ENCODE measurements around the gene RASGRF1.
"Not testable (repeated sequence)": the region's sequence is repeated elsewhere in the genome, so short reads cannot be mapped to it uniquely, and the experiment has no call there.

The RASGRF1 gene

DNA sequence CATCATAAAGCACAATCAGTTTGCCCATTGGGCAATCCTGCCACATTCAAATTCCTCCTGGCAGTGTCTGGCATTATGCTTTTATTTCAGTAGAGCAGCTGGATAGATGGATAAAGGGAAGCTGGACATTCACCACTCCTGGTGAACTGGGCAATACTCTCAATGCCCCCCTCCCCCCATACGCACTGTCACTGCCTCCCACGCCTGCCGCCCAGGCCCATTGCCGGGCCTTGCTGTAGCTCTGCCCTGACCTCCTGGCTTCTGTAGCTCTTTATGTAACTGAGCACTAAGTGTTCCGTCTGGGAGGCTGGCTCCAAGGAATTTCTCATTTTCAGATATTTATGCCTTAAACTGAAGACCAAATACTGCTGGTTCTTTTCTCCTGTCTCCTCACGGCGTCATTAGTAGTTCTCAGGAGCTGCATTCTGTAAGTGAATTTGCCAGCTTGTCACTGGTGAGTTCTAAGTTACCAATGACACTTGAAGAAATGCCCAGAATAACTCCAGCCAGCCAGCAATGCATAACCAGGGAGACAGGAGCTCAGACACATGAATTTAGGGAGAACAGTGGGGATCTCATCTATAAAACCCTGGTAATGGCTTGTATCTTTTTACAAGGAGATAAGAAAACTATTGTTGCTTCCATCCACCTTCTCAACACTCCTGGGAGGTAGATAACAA is 25.5 kb upstream of the RASGRF1 start:
- no peak for DNase-seq
- H3K9me3 Mint-ChIP-seq, result no peaks in the 10 kb centered on the region
- H3K4me3 Mint-ChIP-seq, result no peak overlapping the region
- peaks cover 30% of the 10 kb centered on the region for H3K27me3 Mint-ChIP-seq
- no peak overlapping the region for H3K27ac Mint-ChIP-seq
- H3K36me3 Mint-ChIP-seq (ENCODE audit: low read depth), result no peaks in the 10 kb centered on the region
- no peaks in the 10 kb centered on the region for H3K4me1 Mint-ChIP-seq (ENCODE audit: low read depth)

GRCh38 chr15:79113831-79114230 is 23.3 kb upstream of the RASGRF1 start:
- no peak overlapping the region for H3K4me3 Mint-ChIP-seq
- no peak overlapping the region for H3K27ac Mint-ChIP-seq
- H3K36me3 Mint-ChIP-seq (ENCODE audit: low read depth), result no peaks in the 10 kb centered on the region
- H3K9me3 Mint-ChIP-seq, result no peaks in the 10 kb centered on the region
- H3K27me3 Mint-ChIP-seq, result peaks cover 44% of the 10 kb centered on the region
- H3K4me1 Mint-ChIP-seq (ENCODE audit: low read depth), result no peaks in the 10 kb centered on the region
- no peak for DNase-seq

GRCh38 chr15:79111404-79111803 is 20.8 kb upstream of the RASGRF1 start:
- not testable (repeated sequence) for H3K9me3 Mint-ChIP-seq; DNase-seq; H3K36me3 Mint-ChIP-seq (ENCODE audit: low read depth); H3K27ac Mint-ChIP-seq; H3K4me3 Mint-ChIP-seq
- H3K27me3 Mint-ChIP-seq, result peaks cover 56% of the 10 kb centered on the region
- peaks cover 11% of the 10 kb centered on the region for H3K4me1 Mint-ChIP-seq (ENCODE audit: low read depth)

GRCh38 chr15:79105141-79105540 is 14.6 kb upstream of the RASGRF1 start:
- Mint-ChIP-seq H3K4me1 (ENCODE audit: low read depth) (peaks cover 16% of the 10 kb centered on the region), H3K27ac (no peak overlapping the region), H3K4me3 (no peak overlapping the region), H3K9me3 (no peaks in the 10 kb centered on the region), H3K27me3 (peaks cover 80% of the 10 kb centered on the region), H3K36me3 (ENCODE audit: low read depth) (no peaks in the 10 kb centered on the region)
- DNase-seq, result no peak

DNA sequence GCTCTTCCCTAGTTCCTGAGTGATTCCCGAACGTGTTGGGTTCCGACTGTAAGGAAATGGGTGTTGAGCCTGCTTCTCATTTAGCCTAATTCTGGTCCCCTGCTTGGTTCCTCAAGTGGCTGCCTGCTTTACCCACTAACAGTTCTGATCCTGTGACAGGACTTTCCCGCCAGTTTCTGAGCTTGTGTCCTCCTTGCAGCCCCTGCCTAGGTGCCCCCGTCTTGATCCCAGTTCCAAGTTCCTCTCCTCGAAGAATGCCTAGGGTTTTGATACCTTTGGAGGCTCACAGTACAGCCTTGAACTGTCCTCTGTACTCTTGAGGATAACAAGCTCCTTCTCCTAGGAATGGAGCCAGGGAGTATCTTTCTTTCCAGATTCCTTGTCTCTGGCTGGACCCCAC is 12.0 kb upstream of the RASGRF1 start:
- no peak for DNase-seq
- H3K36me3 Mint-ChIP-seq (ENCODE audit: low read depth), result no peaks in the 10 kb centered on the region
- H3K4me1 Mint-ChIP-seq (ENCODE audit: low read depth), result peaks cover 16% of the 10 kb centered on the region
- H3K27me3 Mint-ChIP-seq, result peaks cover 80% of the 10 kb centered on the region
- H3K4me3 Mint-ChIP-seq, result no peak overlapping the region
- H3K27ac Mint-ChIP-seq, result no peak overlapping the region
- no peaks in the 10 kb centered on the region for H3K9me3 Mint-ChIP-seq

DNA sequence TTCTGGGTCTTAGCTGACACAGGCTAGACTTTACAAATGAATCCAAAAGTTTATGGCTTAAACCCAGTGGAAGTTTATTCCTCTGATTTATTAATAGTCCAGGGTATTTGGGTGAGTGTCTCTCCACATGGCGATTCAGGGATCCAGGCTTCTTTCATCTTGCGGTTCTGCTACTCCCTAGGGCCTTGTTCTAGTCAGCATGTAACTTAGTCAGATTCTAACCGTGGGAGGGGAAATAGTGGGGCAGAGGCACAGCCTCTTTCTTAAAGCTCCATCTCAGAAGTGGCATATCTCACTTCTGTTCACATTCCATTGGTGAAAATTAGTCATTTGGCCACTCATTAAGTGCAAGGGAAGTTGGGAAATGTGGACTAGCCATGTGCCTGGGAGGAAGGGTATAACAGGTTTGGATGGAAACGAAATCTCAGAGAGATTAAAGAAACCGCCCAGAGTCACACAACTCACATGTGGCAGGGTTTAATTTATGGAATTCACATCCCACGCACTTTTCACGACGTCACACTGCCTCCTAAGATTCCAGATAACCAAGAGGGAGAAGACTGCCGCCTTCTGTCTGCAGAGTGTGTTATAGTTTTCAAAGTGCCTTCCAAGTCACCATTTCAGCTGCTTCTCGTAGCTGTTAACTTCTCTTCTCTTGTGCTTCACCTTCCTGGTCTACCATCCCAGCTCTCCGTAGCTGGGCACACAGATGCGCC is 11.4 kb upstream of the RASGRF1 start:
- Mint-ChIP-seq H3K27ac (no peak overlapping the region), H3K4me3 (no peak overlapping the region), H3K4me1 (ENCODE audit: low read depth) (peaks cover 11% of the 10 kb centered on the region), H3K9me3 (no peaks in the 10 kb centered on the region), H3K27me3 (peaks cover 79% of the 10 kb centered on the region), H3K36me3 (ENCODE audit: low read depth) (no peaks in the 10 kb centered on the region)
- no peak for DNase-seq

- Mint-ChIP-seq H3K9me3 (no peaks in the 10 kb centered on the region), H3K27ac (no peak overlapping the region), H3K36me3 (ENCODE audit: low read depth) (no peaks in the 10 kb centered on the region), H3K4me1 (ENCODE audit: low read depth) (no peaks in the 10 kb centered on the region), H3K27me3 (peaks cover 71% of the 10 kb centered on the region), H3K4me3 (no peak overlapping the region)
- no peak for DNase-seq
Observed at GRCh38 chr15:79099692-79100091, 9.1 kb upstream of the RASGRF1 start.

GRCh38 chr15:79094611-79095021 is 4.0 kb upstream of the RASGRF1 start:
- DNase-seq, result no peak
- no peak overlapping the region for H3K27ac Mint-ChIP-seq
- no peaks in the 10 kb centered on the region for H3K36me3 Mint-ChIP-seq (ENCODE audit: low read depth)
- H3K9me3 Mint-ChIP-seq, result no peaks in the 10 kb centered on the region
- peaks cover 9% of the 10 kb centered on the region for H3K4me1 Mint-ChIP-seq (ENCODE audit: low read depth)
- H3K4me3 Mint-ChIP-seq, result no peak overlapping the region
- H3K27me3 Mint-ChIP-seq, result peaks cover 63% of the 10 kb centered on the region

DNA sequence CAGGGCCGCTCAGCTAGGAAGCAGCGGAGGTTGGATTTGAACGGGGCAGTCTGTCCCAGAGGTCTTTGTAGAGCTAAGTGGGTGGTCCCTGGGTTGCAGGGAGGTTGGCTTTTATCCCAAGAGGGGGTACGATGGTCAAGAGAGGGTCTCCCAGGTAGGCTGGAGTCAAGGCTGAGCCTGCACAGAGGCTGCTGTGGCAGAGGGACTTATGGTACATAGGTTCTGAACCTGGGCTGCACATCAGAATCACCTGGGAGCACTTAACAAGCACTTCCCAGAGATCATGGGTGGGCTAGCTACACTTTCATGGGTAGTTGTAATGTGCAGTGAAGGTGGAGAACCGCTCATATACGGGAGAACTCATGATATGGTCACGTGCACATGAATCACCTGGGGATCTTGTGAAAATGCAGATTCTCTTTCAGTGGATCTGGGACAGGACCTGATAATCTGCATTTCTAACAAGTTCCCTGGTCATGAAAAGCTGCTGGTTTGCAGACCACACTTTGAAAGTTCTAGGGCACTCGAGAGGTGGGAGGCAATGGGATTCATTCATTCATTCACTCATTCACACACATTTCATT is 2.9 kb upstream of the RASGRF1 start:
- no peak for DNase-seq
- Mint-ChIP-seq H3K27ac (no peak overlapping the region), H3K4me3 (no peak overlapping the region), H3K36me3 (ENCODE audit: low read depth) (no peaks in the 10 kb centered on the region), H3K27me3 (peaks cover 69% of the 10 kb centered on the region), H3K4me1 (ENCODE audit: low read depth) (peaks cover 9% of the 10 kb centered on the region), H3K9me3 (no peaks in the 10 kb centered on the region)

GRCh38 chr15:79092382-79092781 is 1.8 kb upstream of the RASGRF1 start:
- Mint-ChIP-seq H3K4me3 (no peak overlapping the region), H3K27ac (no peak overlapping the region), H3K27me3 (peaks cover 75% of the 10 kb centered on the region), H3K36me3 (ENCODE audit: low read depth) (no peaks in the 10 kb centered on the region), H3K9me3 (no peaks in the 10 kb centered on the region), H3K4me1 (ENCODE audit: low read depth) (peaks cover 9% of the 10 kb centered on the region)
- no peak for DNase-seq

DNA sequence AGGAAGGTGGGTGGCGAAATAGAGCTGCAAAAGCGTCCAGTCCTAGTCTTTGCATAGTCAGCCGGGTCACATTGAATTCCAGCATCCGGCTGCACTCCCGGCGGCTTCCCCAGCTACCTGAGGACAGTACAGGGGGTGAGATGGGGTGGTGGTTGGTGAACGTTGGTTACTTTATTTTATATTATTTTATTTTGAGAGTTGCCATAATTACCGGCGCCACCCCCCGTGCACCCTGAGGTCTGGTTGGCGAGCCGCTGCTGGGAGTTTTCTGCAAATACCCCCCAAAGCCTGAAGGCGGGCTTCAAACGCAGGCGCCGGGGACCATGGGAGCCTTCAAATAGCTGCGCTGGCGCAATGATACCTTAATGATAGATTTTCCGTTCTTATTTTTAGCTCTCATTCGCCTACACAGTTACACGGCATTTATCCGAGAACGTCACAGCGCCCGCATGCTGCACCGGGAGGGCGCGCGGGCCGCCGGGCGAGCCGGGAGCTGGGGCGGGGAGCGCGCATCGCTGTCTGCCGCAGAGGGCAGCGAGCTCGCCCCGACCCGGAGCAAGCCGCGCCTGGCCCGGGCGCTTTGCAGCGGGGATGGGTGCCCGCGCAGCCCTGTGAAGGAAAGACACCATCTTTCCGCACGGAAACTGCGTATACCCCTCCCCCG is 756 bp upstream of the RASGRF1 start:
- peak; percentile 51 for DNase-seq
- Mint-ChIP-seq H3K27ac (no peak overlapping the region), H3K4me3 (peak overlapping the region; percentile 29), H3K4me1 (ENCODE audit: low read depth) (peaks cover 9% of the 10 kb centered on the region), H3K36me3 (ENCODE audit: low read depth) (no peaks in the 10 kb centered on the region), H3K9me3 (no peaks in the 10 kb centered on the region), H3K27me3 (peaks cover 78% of the 10 kb centered on the region)

DNA sequence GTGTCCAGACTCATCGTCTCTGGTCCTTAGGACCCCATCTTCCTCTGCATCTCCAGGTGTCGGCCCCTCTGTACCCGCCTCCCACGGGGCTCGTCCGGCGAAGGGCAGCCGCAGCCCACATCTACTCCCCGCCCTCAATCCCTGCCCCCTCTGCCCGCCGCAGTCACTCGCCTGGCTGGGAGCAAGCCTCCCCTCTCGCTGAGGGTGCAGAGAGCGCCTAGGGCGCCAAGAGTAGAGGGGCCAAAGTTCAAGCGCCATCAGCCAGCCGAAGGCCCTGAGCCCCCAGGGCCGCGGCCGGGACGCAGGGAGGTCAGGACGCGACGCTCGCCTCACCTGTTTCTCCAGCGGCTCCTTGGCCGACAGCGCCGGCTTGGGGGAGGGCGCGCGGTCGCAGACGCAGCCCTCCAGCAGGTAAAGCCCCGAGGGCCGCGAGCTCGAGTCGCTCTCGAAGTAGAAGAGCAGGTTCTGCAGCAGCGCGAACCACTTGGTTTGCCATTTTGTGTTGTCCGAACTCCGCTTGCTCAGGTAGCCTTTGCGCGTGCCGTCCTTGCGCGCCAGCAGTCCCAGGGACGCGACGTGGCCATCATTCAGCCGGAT is 592 bp downstream of the RASGRF1 start:
- Mint-ChIP-seq H3K27ac (no peak overlapping the region), H3K4me1 (ENCODE audit: low read depth) (peaks cover 9% of the 10 kb centered on the region), H3K9me3 (no peaks in the 10 kb centered on the region), H3K36me3 (ENCODE audit: low read depth) (no peaks in the 10 kb centered on the region), H3K4me3 (no peak overlapping the region), H3K27me3 (peaks cover 77% of the 10 kb centered on the region)
- no peak for DNase-seq

- H3K9me3 Mint-ChIP-seq, result no peaks in the 10 kb centered on the region
- peaks cover 9% of the 10 kb centered on the region for H3K4me1 Mint-ChIP-seq (ENCODE audit: low read depth)
- H3K36me3 Mint-ChIP-seq (ENCODE audit: low read depth), result no peaks in the 10 kb centered on the region
- peaks cover 72% of the 10 kb centered on the region for H3K27me3 Mint-ChIP-seq
- no peak overlapping the region for H3K4me3 Mint-ChIP-seq
- no peak overlapping the region for H3K27ac Mint-ChIP-seq
- DNase-seq, result no peak
Observed at GRCh38 chr15:79089331-79089889, 1.2 kb downstream of the RASGRF1 start.

- Mint-ChIP-seq H3K4me3 (no peak overlapping the region), H3K9me3 (no peaks in the 10 kb centered on the region), H3K4me1 (ENCODE audit: low read depth) (peaks cover 9% of the 10 kb centered on the region), H3K27ac (no peak overlapping the region), H3K36me3 (ENCODE audit: low read depth) (no peaks in the 10 kb centered on the region), H3K27me3 (peaks cover 73% of the 10 kb centered on the region)
- no peak for DNase-seq
Observed at GRCh38 chr15:79088426-79089205, 2.0 kb downstream of the RASGRF1 start.

Data from activated T-cell treated with anti-CD3 and anti-CD28 coated beads, Interleukin-2, amount 50 U/mL, for 24 hours (primary cell).